Measurements from ENCODE around the gene RBM38. TPM values are rescaled to one million over a fixed set of nuclear protein-coding genes. Genes with fewer than 3 reads are reported as not detected.

Gene RBM38
- total and polyA plus RNA-seq, 9 of the 15 experiments (the other 6 are each of a cell fraction or from before 2014, with no cell fraction given), result 0.28 to 82.4 (median 33.2) TPM

DNA sequence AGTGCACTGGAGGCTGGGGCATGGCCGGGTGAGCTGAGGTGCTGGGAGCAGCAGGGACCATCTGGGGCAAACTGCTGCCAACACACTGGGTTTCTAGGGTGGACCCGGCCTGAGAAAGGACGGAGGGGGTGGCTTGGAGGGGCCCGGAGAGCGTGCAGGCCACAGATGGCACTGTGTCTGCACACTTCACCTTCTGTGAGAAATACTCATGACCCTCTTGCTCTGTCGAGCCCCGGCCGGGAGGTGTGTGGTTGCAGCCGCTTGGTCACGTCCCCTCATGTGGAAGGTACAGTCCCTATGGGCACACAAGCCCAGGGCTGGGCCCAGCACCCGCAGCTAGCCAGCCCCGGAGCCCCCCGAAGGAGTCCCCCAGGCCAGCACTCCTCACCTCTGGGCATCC lies 59.7 kb downstream of the RBM38 start:
- DNase-seq (ENCODE audit: extremely low read depth in 1 of 4, low spot score in 3 of 4) (no peak), ATAC-seq (no peak), FAIRE-seq (no peak)
- 84% methylated on average over 12 of the region's 13 CpGs for WGBS (ENCODE audit: insufficient coverage, low coverage, missing lambda C conversion rate)
- peak overlapping the region; percentile 65 to 70; a peak in 3 of 4 replicates for H3K9ac ChIP-seq (ENCODE audit: insufficient read depth in 1 of 2, low read depth in 2 of 2, low read length in 2 of 2)
- in situ Hi-C loops (cut with MboI) (no loop called here), intact Hi-C loops (cut with micrococcal nuclease) (loop anchor here (5.0 kb wide), 1 partner anchor 59 kb away; the partner anchor contains the start of gene RBM38)
- H3K4me1 ChIP-seq (replicated peaks in 1 of 2; ENCODE audit: control insufficient read depth in 2 of 2, insufficient read depth in 2 of 2, low read length in 2 of 2), result peaks cover 52 to 55% of the 10 kb centered on the region in 2 experiments
- H3K9me1 ChIP-seq (ENCODE audit: control insufficient read depth, insufficient read depth, low read length), result peaks cover 4% of the 10 kb centered on the region
- H3K4me2 ChIP-seq (ENCODE audit: insufficient read depth, low read length), result no peak overlapping the region
- H3K79me2 ChIP-seq (ENCODE audit: control insufficient read depth, insufficient read depth, low read length), result no peaks in the 10 kb centered on the region
- BruUV-seq (replicated peaks), result no TSS peak
- H3K27ac ChIP-seq (ENCODE audit: extremely low read depth, low read depth, low read length), result peak overlapping the region; percentile 92; the same call in 2 of the 3 replicates
- no peaks in the 10 kb centered on the region for H3K36me3 ChIP-seq (ENCODE audit: control insufficient read depth, insufficient read depth, low read length)
- CTCF ChIA-PET (ENCODE audit: low intra/inter-chr PET ratio), result no interaction called here
- no peak overlapping the region for H3K4me3 ChIP-seq
- TF ChIP-seq BHLHE40 (IDR thresholded peaks at IDR 0.05; ENCODE audit: low read length) (no peak), ZNF124 (CRISPR knock-in tag; IDR thresholded peaks at IDR 0.05) (no peak), ZNF239 (CRISPR knock-in tag; IDR thresholded peaks at IDR 0.05) (no peak), MXI1 (IDR thresholded peaks at IDR 0.05; ENCODE audit: low read depth, low read length) (no peak), GTF2A2 (tag; IDR thresholded peaks at IDR 0.05) (no peak), ZKSCAN8 (CRISPR knock-in tag; IDR thresholded peaks at IDR 0.05) (0 out of 2 replicates have a peak, but pooled peaks have one; percentile 29), RBFOX2 (IDR thresholded peaks at IDR 0.05; ENCODE audit: low read depth, low read length) (peak; percentile 12; the same call in 1 of the 2 replicates), EHMT2 (IDR thresholded peaks at IDR 0.05) (no peak), NBN (IDR thresholded peaks at IDR 0.05; ENCODE audit: low read depth) (no peak), FOXA1 (IDR thresholded peaks at IDR 0.05; ENCODE audit: borderline replicate concordance) (no peak), ZNF121 (CRISPR knock-in tag; conservative IDR thresholded peaks at IDR 0.05) (no peak), MTA1 (IDR thresholded peaks at IDR 0.05; ENCODE audit: borderline replicate concordance) (no peak), ZNF24 (IDR thresholded peaks at IDR 0.05) (no peak)
- TF ChIP-seq, protein P1, sequence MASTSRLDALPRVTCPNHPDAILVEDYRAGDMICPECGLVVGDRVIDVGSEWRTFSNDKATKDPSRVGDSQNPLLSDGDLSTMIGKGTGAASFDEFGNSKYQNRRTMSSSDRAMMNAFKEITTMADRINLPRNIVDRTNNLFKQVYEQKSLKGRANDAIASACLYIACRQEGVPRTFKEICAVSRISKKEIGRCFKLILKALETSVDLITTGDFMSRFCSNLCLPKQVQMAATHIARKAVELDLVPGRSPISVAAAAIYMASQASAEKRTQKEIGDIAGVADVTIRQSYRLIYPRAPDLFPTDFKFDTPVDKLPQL (IDR thresholded peaks at IDR 0.05; ENCODE audit: extremely low read depth, insufficient read length), result no peak
- TF ChIP-seq, protein P2, sequence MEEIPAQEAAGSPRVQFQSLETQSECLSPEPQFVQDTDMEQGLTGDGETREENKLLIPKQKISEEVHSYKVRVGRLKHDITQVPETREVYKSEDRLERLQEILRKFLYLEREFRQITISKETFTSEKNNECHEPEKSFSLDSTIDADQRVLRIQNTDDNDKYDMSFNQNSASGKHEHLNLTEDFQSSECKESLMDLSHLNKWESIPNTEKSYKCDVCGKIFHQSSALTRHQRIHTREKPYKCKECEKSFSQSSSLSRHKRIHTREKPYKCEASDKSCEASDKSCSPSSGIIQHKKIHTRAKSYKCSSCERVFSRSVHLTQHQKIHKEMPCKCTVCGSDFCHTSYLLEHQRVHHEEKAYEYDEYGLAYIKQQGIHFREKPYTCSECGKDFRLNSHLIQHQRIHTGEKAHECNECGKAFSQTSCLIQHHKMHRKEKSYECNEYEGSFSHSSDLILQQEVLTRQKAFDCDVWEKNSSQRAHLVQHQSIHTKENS (CRISPR knock-in tag; IDR thresholded peaks at IDR 0.05), result no peak
- TF ChIP-seq, protein P3, sequence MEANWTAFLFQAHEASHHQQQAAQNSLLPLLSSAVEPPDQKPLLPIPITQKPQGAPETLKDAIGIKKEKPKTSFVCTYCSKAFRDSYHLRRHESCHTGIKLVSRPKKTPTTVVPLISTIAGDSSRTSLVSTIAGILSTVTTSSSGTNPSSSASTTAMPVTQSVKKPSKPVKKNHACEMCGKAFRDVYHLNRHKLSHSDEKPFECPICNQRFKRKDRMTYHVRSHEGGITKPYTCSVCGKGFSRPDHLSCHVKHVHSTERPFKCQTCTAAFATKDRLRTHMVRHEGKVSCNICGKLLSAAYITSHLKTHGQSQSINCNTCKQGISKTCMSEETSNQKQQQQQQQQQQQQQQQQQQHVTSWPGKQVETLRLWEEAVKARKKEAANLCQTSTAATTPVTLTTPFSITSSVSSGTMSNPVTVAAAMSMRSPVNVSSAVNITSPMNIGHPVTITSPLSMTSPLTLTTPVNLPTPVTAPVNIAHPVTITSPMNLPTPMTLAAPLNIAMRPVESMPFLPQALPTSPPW (CRISPR knock-in tag; IDR thresholded peaks at IDR 0.05), result no peak
- H3K27me3 ChIP-seq (ENCODE audit: control insufficient read depth in 2 of 2, insufficient read depth in 2 of 2, low read length in 2 of 2), result no peaks in the 10 kb centered on the region
- no peaks in the 10 kb centered on the region for H4K20me1 ChIP-seq (replicated peaks; ENCODE audit: control insufficient read depth, insufficient read depth, low read length)
- POLR2A ChIA-PET, result interaction anchor here (0.5 to 1.1 kb wide), 2 partner anchors 60 to 81 kb away, joined by 3 read pairs; no protein-coding TSS in a partner anchor
- 0 out of 2 replicates have a peak, but pooled peaks cover 2% of the 10 kb centered on the region for H3K9me3 ChIP-seq (replicated peaks; ENCODE audit: control insufficient read depth, insufficient read depth, low read depth, low read length)
- peak overlapping the region; percentile 90 for H2AFZ ChIP-seq (ENCODE audit: low read depth, low read length)
